ENCODE results near the gene KCNJ9. TPM values are rescaled to one million over a fixed set of nuclear protein-coding genes. Genes with fewer than 3 reads are reported as not detected.
"Not testable (repeated sequence)": the region's sequence is repeated elsewhere in the genome, so short reads cannot be mapped to it uniquely, and the experiment has no call there.

KCNJ9 gene
- total RNA-seq, 1 experiment from 2014 or later, result 0.05 TPM

GRCh38 chr1:160125746-160126145 is 44.4 kb downstream of the KCNJ9 start:
- Histone ChIP-seq H4K20me1 (ENCODE audit: insufficient read depth) (no peaks in the 10 kb centered on the region), H3K4me1 (ENCODE audit: control insufficient read depth in 1 of 2, insufficient read depth in 2 of 2, low read length in 2 of 2) (peaks cover 15 to 31% of the 10 kb centered on the region in 2 experiments), H3K79me2 (ENCODE audit: insufficient read depth, low read length) (no peaks in the 10 kb centered on the region), H3K9me2 (ENCODE audit: insufficient read depth) (0 out of 2 replicates have a peak, but pooled peaks cover 2% of the 10 kb centered on the region), H3K9ac (ENCODE audit: low read length) (no peak overlapping the region), H2AFZ (ENCODE audit: low read depth, low read length, poor library complexity, severe bottlenecking) (peak overlapping the region; percentile 46), H3K9me3 (ENCODE audit: control insufficient read depth in 1 of 2, insufficient read depth in 1 of 2, low read depth in 1 of 2, low read length in 2 of 2) (no peaks in the 10 kb centered on the region), H3K36me3 (ENCODE audit: control insufficient read depth in 1 of 2, insufficient read depth in 2 of 2, low read length in 2 of 2) (no peaks in the 10 kb centered on the region), H3K4me2 (ENCODE audit: low read length) (peak overlapping the region; percentile 71), H3K27ac (ENCODE audit: low read depth, low read length) (no peak overlapping the region), H3K27me3 (ENCODE audit: insufficient read depth, low read length) (no peaks in the 10 kb centered on the region), H3K4me3 (replicated peaks in 1 of 2; ENCODE audit: low read depth in 1 of 2, low read length in 2 of 2) (no peak overlapping the region)
- POLR2A ChIA-PET, result no interaction called here
- intact Hi-C loops (cut with micrococcal nuclease), result no loop called here
- CTCF ChIA-PET, result interaction anchor here (1.2 to 1.6 kb wide), 2 partner anchors 10 to 68 kb away, joined by 3 read pairs; no protein-coding TSS in a partner anchor
- DNase-seq (ENCODE audit: low read depth, low spot score) (no peak), ATAC-seq (no peak)
- RAD21 ChIA-PET (ENCODE audit: low non-redundant PET in 1 of 2, low total read pairs in 2 of 2, uncharacterized antibody in 2 of 2, unreplicated experiment in 2 of 2), result interaction anchor here in 1 of 2 experiments (0.7 kb wide), 1 partner anchor 27 kb away, joined by 3 read pairs; the partner anchor contains the start of gene IGSF8
- no TSS peak for BruUV-seq (replicated peaks)
- no peak for TF ChIP-seq CBX3 (IDR thresholded peaks at IDR 0.05; ENCODE audit: low read depth)
- TF ChIP-seq, protein P1, sequence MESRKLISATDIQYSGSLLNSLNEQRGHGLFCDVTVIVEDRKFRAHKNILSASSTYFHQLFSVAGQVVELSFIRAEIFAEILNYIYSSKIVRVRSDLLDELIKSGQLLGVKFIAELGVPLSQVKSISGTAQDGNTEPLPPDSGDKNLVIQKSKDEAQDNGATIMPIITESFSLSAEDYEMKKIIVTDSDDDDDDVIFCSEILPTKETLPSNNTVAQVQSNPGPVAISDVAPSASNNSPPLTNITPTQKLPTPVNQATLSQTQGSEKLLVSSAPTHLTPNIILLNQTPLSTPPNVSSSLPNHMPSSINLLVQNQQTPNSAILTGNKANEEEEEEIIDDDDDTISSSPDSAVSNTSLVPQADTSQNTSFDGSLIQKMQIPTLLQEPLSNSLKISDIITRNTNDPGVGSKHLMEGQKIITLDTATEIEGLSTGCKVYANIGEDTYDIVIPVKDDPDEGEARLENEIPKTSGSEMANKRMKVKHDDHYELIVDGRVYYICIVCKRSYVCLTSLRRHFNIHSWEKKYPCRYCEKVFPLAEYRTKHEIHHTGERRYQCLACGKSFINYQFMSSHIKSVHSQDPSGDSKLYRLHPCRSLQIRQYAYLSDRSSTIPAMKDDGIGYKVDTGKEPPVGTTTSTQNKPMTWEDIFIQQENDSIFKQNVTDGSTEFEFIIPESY (IDR thresholded peaks at IDR 0.05; ENCODE audit: extremely low read depth, insufficient replicate concordance, low read length), result no peak
- TF ChIP-seq YY1 (IDR thresholded peaks at IDR 0.05; ENCODE audit: extremely low read depth, insufficient replicate concordance, low read depth, low read length), result no peak
- no peak for TF ChIP-seq MAX (IDR thresholded peaks at IDR 0.05)
- no peak for TF ChIP-seq CEBPB (IDR thresholded peaks at IDR 0.05; ENCODE audit: low read depth)
- TF ChIP-seq ZFX (IDR thresholded peaks at IDR 0.05), result no peak
- TF ChIP-seq ATF3 (IDR thresholded peaks at IDR 0.05), result no peak
- no peak for TF ChIP-seq SP1 (IDR thresholded peaks at IDR 0.05; ENCODE audit: low read depth)
- no peak for TF ChIP-seq SIN3A (IDR thresholded peaks at IDR 0.05; ENCODE audit: low read depth)
- TF ChIP-seq ZNF274 (IDR thresholded peaks at IDR 0.05; ENCODE audit: low read depth, low read length), result no peak
- TF ChIP-seq TCF7L2 (IDR thresholded peaks at IDR 0.05; ENCODE audit: borderline replicate concordance, extremely low read depth, insufficient read depth, insufficient read length), result no peak
- TF ChIP-seq, protein P2, sequence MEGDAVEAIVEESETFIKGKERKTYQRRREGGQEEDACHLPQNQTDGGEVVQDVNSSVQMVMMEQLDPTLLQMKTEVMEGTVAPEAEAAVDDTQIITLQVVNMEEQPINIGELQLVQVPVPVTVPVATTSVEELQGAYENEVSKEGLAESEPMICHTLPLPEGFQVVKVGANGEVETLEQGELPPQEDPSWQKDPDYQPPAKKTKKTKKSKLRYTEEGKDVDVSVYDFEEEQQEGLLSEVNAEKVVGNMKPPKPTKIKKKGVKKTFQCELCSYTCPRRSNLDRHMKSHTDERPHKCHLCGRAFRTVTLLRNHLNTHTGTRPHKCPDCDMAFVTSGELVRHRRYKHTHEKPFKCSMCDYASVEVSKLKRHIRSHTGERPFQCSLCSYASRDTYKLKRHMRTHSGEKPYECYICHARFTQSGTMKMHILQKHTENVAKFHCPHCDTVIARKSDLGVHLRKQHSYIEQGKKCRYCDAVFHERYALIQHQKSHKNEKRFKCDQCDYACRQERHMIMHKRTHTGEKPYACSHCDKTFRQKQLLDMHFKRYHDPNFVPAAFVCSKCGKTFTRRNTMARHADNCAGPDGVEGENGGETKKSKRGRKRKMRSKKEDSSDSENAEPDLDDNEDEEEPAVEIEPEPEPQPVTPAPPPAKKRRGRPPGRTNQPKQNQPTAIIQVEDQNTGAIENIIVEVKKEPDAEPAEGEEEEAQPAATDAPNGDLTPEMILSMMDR (IDR thresholded peaks at IDR 0.05 in 2 of 3, conservative IDR thresholded peaks at IDR 0.05 in 1 of 3; ENCODE audit: borderline replicate concordance in 1 of 3, insufficient read depth in 1 of 3, low read depth in 2 of 3, low read length in 2 of 3), result no peak
- no peak for TF ChIP-seq POLR2AphosphoS5 (IDR thresholded peaks at IDR 0.05; ENCODE audit: low read depth, low read length)
- no peak for TF ChIP-seq SRF (IDR thresholded peaks at IDR 0.05; ENCODE audit: low read depth)
- TF ChIP-seq POLR2A (IDR thresholded peaks at IDR 0.05; ENCODE audit: borderline replicate concordance, extremely low read depth, insufficient read depth, insufficient read length), result no peak
- no peak for TF ChIP-seq RAD21 (IDR thresholded peaks at IDR 0.05; ENCODE audit: low read depth)
- no peak for TF ChIP-seq ELF1 (IDR thresholded peaks at IDR 0.05; ENCODE audit: borderline replicate concordance, low read depth)
- no peak for TF ChIP-seq FOSL1 (IDR thresholded peaks at IDR 0.05; ENCODE audit: low read depth)
- TF ChIP-seq EZH2phosphoT487 (IDR thresholded peaks at IDR 0.05; ENCODE audit: borderline replicate concordance), result no peak

DNA sequence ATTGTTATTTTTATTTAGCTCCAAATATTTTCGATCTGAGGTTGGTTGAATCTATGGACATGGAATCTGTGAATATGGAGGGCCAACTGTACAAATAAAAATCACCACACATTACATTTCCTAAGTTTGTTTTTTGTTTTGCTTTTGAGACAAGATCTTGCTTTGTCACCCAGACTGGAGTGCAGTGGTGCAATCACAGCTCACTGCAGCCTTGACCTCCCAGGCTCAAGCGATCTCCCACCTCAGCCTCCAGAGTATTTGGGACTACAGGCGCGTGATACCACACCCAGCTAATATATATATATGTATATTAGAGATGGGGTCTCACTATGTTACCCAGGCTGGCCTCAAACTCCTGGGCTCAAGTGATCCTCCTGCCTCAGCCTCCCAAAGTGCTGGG is 45.0 kb downstream of the KCNJ9 start:
- H3K9ac ChIP-seq (ENCODE audit: low read length); POLR2A ChIA-PET; H4K20me1 ChIP-seq (ENCODE audit: insufficient read depth); RAD21 ChIA-PET (ENCODE audit: low non-redundant PET in 1 of 2, low total read pairs in 2 of 2, uncharacterized antibody in 2 of 2, unreplicated experiment in 2 of 2); H2AFZ ChIP-seq (ENCODE audit: low read depth, low read length, poor library complexity, severe bottlenecking); H3K4me3 ChIP-seq (replicated peaks in 1 of 2; ENCODE audit: low read depth in 1 of 2, low read length in 2 of 2); CTCF ChIA-PET; H3K9me2 ChIP-seq (ENCODE audit: insufficient read depth); intact Hi-C loops (cut with micrococcal nuclease); H3K79me2 ChIP-seq (ENCODE audit: insufficient read depth, low read length); H3K36me3 ChIP-seq (ENCODE audit: control insufficient read depth in 1 of 2, insufficient read depth in 2 of 2, low read length in 2 of 2); H3K27me3 ChIP-seq (ENCODE audit: insufficient read depth, low read length); H3K27ac ChIP-seq (ENCODE audit: low read depth, low read length); DNase-seq (ENCODE audit: low read depth, low spot score); H3K9me3 ChIP-seq (ENCODE audit: control insufficient read depth in 1 of 2, insufficient read depth in 1 of 2, low read depth in 1 of 2, low read length in 2 of 2); ATAC-seq; BruUV-seq (replicated peaks); H3K4me2 ChIP-seq (ENCODE audit: low read length): not testable (repeated sequence)
- peaks cover 15 to 31% of the 10 kb centered on the region in 2 experiments for H3K4me1 ChIP-seq (ENCODE audit: control insufficient read depth in 1 of 2, insufficient read depth in 2 of 2, low read length in 2 of 2)
